ENCODE data around the gene XRCC4. TPM values are rescaled to one million over a fixed set of nuclear protein-coding genes. Genes with fewer than 3 reads are reported as not detected.

Gene XRCC4
- total RNA-seq, 1 experiment from 2014 or later = 10.8 TPM

GRCh38 chr5:83146441-83146840, 69.1 kb downstream of the XRCC4 start:
- Mint-ChIP-seq H3K27ac (no peak overlapping the region; a peak in 1 of 7 replicates), H3K9me3 (peaks cover 0 to 4% of the 10 kb centered on the region in 2 experiments; a peak in 1 of 5 replicates), H3K4me3 (no peak overlapping the region), H3K36me3 (ENCODE audit: insufficient read depth in 1 of 3, low read depth in 3 of 3) (peaks cover 0 to 9% (median 4%) of the 10 kb centered on the region in 3 experiments; a peak in 4 of 7 replicates), H3K4me1 (no peaks in the 10 kb centered on the region), H3K27me3 (ENCODE audit: low read depth) (no peaks in the 10 kb centered on the region)
- Histone ChIP-seq H2AK5ac (ENCODE audit: insufficient read length, low read length) (no peak overlapping the region), H3K18ac (ENCODE audit: insufficient read length, low read depth, low read length) (no peak overlapping the region), H2BK12ac (ENCODE audit: insufficient read length, low read depth, low read length) (no peak overlapping the region), H4K20me1 (ENCODE audit: control insufficient read depth, insufficient read depth, insufficient read length) (no peaks in the 10 kb centered on the region), H3K27me3 (ENCODE audit: insufficient read depth, low read length) (no peaks in the 10 kb centered on the region), H3K56ac (ENCODE audit: insufficient read length, low read depth, low read length) (no peak overlapping the region), H3K27ac (ENCODE audit: insufficient read length, low read depth, low read length) (no peak overlapping the region), H3T11ph (ENCODE audit: low read length) (no peak overlapping the region), H3K4me1 (ENCODE audit: insufficient read depth, low read length) (no peaks in the 10 kb centered on the region), H3K14ac (ENCODE audit: insufficient read depth, low read length) (no peak overlapping the region), H4K5ac (ENCODE audit: insufficient read length, low read depth, low read length) (no peak overlapping the region), H3K79me2 (ENCODE audit: insufficient read depth, low read length) (no peaks in the 10 kb centered on the region), H2BK20ac (ENCODE audit: low read depth, low read length, poor library complexity, severe bottlenecking) (no peak overlapping the region), H2BK5ac (ENCODE audit: insufficient read length, low read length) (no peak overlapping the region), H4K8ac (replicated peaks; ENCODE audit: insufficient read length, low read depth, low read length) (no peak overlapping the region), H3K23ac (ENCODE audit: insufficient read length, low read depth, low read length) (no peak overlapping the region), H3K4me2 (ENCODE audit: insufficient read depth, insufficient read length, low read length) (no peak overlapping the region), H3K9me3 (ENCODE audit: control insufficient read depth, low read depth, low read length) (no peaks in the 10 kb centered on the region), H3K23me2 (ENCODE audit: insufficient read length, low read depth, low read length, poor library complexity, severe bottlenecking) (no peaks in the 10 kb centered on the region), H3K4ac (ENCODE audit: low read depth, low read length) (no peak overlapping the region), H3K79me1 (ENCODE audit: insufficient read depth, low read depth, low read length, poor library complexity, severe bottlenecking) (no peaks in the 10 kb centered on the region), H2BK120ac (ENCODE audit: low read depth, low read length, poor library complexity, severe bottlenecking) (no peak overlapping the region), H3K9ac (ENCODE audit: extremely low read depth, insufficient read length, low read length) (no peak overlapping the region), H2BK15ac (ENCODE audit: low read depth, low read length) (no peak overlapping the region), H4K91ac (ENCODE audit: insufficient read length, low read depth, low read length) (no peak overlapping the region), H2AFZ (ENCODE audit: low read length) (no peak overlapping the region)
- no CpG with 5 or more reads among the region's 4 CpGs for WGBS (ENCODE audit: extremely low coverage, insufficient read length, low lambda C conversion rate)
- no peak for DNase-seq
- no peak for TF ChIP-seq CTCF (conservative IDR thresholded peaks at IDR 0.05)
